Neural cell (in vitro differentiated cells): ENCODE measurements around the gene SMIM29. TPM values are rescaled to one million over a fixed set of nuclear protein-coding genes. Genes with fewer than 3 reads are reported as not detected.

ENCODE experiments used
- H2AFZ ChIP-seq: fragments of 200-600, 300-800 bp; sonication (generic), shearing (Covaris generic); 2 replicates; pipeline ENCODE4 v1.6.0; 2014; ENCODE audit warnings: low read depth, mild to moderate bottlenecking, antibody characterized with exemption, low read length, moderate library complexity
- H3F3A ChIP-seq: fragments of 200-600 bp; shearing (Covaris generic); 2 replicates; pipeline ENCODE4 v1.6.1; 2016; ENCODE audit warnings: mild to moderate bottlenecking, moderate library complexity, mixed read lengths, antibody characterized with exemption, low read length; ENCODE audit not compliant: insufficient read depth, poor library complexity, severe bottlenecking
- H3K27ac ChIP-seq: fragments of 200-600, 300-800 bp; sonication (generic), shearing (Covaris generic); 2 replicates; pipeline ENCODE4 v1.5.1; 2014; ENCODE audit warnings: mild to moderate bottlenecking, low read length, moderate library complexity
- H3K27me3 ChIP-seq: fragments of 300-800, 200-600 bp; sonication (generic), shearing (Covaris generic); 2 replicates; pipeline ENCODE4 v1.6.0; 2014; ENCODE audit warnings: mild to moderate bottlenecking, low read depth, low read length, moderate library complexity; ENCODE audit not compliant: insufficient read depth
- H3K36me3 ChIP-seq: fragments of 300-800, 200-600 bp; sonication (generic), shearing (Covaris generic); 2 replicates; pipeline ENCODE4 v1.5.1; 2014; ENCODE audit warnings: mild to moderate bottlenecking, antibody characterized with exemption, low read length, moderate library complexity; ENCODE audit not compliant: insufficient read depth
- H3K4me2 ChIP-seq: fragments of 300-800, 200-600 bp; sonication (generic), shearing (Covaris generic); 2 replicates; pipeline ENCODE4 v1.6.0; 2014; ENCODE audit warnings: mild to moderate bottlenecking, low read length
- H3K4me3 ChIP-seq: fragments of 300-800, 200-600 bp; sonication (generic), shearing (Covaris generic); 2 replicates; pipeline ENCODE4 v1.5.1; 2014; ENCODE audit warnings: mild to moderate bottlenecking, low read length, moderate library complexity
- H3K79me2 ChIP-seq: fragments of 200-600 bp; shearing (Covaris generic); replicated peaks from 2 replicates; pipeline ENCODE4 v1.6.0; 2014; ENCODE audit warnings: mild to moderate bottlenecking, low read length, moderate library complexity; ENCODE audit not compliant: insufficient read depth
- H3K9ac ChIP-seq: fragments of 300-800, 200-600 bp; sonication (generic), shearing (Covaris generic); 2 replicates; pipeline ENCODE4 v1.6.1; 2016; ENCODE audit warnings: mild to moderate bottlenecking, low read length, mixed read lengths
- H3K9me2 ChIP-seq: fragments of 200-600 bp; shearing (Covaris generic); 2 replicates; pipeline ENCODE4 v1.6.1; 2016; ENCODE audit warnings: mild to moderate bottlenecking, low read length, mixed read lengths; ENCODE audit not compliant: insufficient read depth
- H3K9me3 ChIP-seq: fragments of 200-600, 300-800 bp; sonication (generic), shearing (Covaris generic); 2 replicates; pipeline ENCODE4 v1.6.1; 2016; ENCODE audit warnings: mild to moderate bottlenecking, mixed run types, low read length, moderate library complexity, mixed read lengths
- H4K20me1 ChIP-seq: fragments of 200-600 bp; shearing (Covaris generic); 2 replicates; pipeline ENCODE4 v1.6.1; 2016; ENCODE audit warnings: mild to moderate bottlenecking, mixed run types; ENCODE audit not compliant: insufficient read depth
- CTCF ChIP-seq: fragments of 450-650 bp; IDR thresholded peaks from 2 replicates; pipeline ENCODE4 v1.5.1; 2014; ENCODE audit warnings: antibody characterized with exemption, mild to moderate bottlenecking, moderate library complexity; ENCODE audit not compliant: poor library complexity, severe bottlenecking
- EP300 ChIP-seq: fragments of 450-650 bp; conservative IDR thresholded peaks from 2 replicates; pipeline ENCODE4 v1.6.1; 2014; ENCODE audit warnings: antibody characterized with exemption, mild to moderate bottlenecking, moderate library complexity; ENCODE audit not compliant: poor library complexity, severe bottlenecking
- EZH2 ChIP-seq: fragments of 200-600, 300-800 bp; shearing (Covaris generic), sonication (generic); IDR thresholded peaks from 2 replicates; pipeline ENCODE4 v1.6.1; 2014; ENCODE audit warnings: antibody characterized with exemption, low read length, borderline replicate concordance, mild to moderate bottlenecking; ENCODE audit not compliant: insufficient read depth, poor library complexity, severe bottlenecking
- MXI1 ChIP-seq: fragments of 450-650 bp; conservative IDR thresholded peaks from 2 replicates; pipeline ENCODE4 v1.6.1; 2014; ENCODE audit warnings: antibody characterized with exemption, mild to moderate bottlenecking; ENCODE audit not compliant: poor library complexity, severe bottlenecking
- POLR2AphosphoS5 ChIP-seq: IDR thresholded peaks from 2 replicates; pipeline ENCODE4 v1.6.1; 2012
- RAD21 ChIP-seq: fragments of 450-650 bp; conservative IDR thresholded peaks from 2 replicates; pipeline ENCODE4 v1.6.1; 2014; ENCODE audit warnings: antibody characterized with exemption, mild to moderate bottlenecking, moderate library complexity
- REST ChIP-seq: IDR thresholded peaks from 2 replicates; pipeline ENCODE4 v1.6.1; 2012; ENCODE audit warnings: borderline replicate concordance
- SMC3 ChIP-seq: fragments of 450-650 bp; conservative IDR thresholded peaks from 2 replicates; pipeline ENCODE4 v1.6.1; 2014; ENCODE audit warnings: antibody characterized with exemption, mild to moderate bottlenecking, moderate library complexity; ENCODE audit not compliant: poor library complexity
- TAF1 ChIP-seq: IDR thresholded peaks from 2 replicates; pipeline ENCODE4 v1.6.1; 2012; ENCODE audit warnings: low read depth
- polyA plus RNA-seq: library from polyadenylated mRNA; depleted of rRNA; stranded (reverse); fragments of >200 nt; gene quantifications from 2 replicates; pipeline ENCODE4 v1.2.3, GENCODE V29; 2014

Gene SMIM29
- polyA plus RNA-seq, 1 donor from 2014 or later, result 82.1 TPM

- Histone ChIP-seq H3K4me3 (no peak overlapping the region), H3K9me3 (no peaks in the 10 kb centered on the region), H3K27ac (no peak overlapping the region), H3K9me2 (no peaks in the 10 kb centered on the region), H3F3A (no peaks in the 10 kb centered on the region), H3K9ac (no peak overlapping the region), H3K79me2 (no peaks in the 10 kb centered on the region), H4K20me1 (no peaks in the 10 kb centered on the region), H3K36me3 (peaks cover 4% of the 10 kb centered on the region), H3K27me3 (no peaks in the 10 kb centered on the region), H3K4me2 (no peak overlapping the region), H2AFZ (no peak overlapping the region)
- TF ChIP-seq REST, result no peak
- TF ChIP-seq SMC3, result no peak
- no peak for TF ChIP-seq EZH2
- no peak for TF ChIP-seq EP300
- TF ChIP-seq RAD21, result no peak
- TF ChIP-seq MXI1, result no peak
- no peak for TF ChIP-seq CTCF
- no peak for TF ChIP-seq TAF1
- TF ChIP-seq POLR2AphosphoS5, result no peak
Observed at GRCh38 chr6:34280216-34280615, 31.4 kb upstream of the SMIM29 start.

GRCh38 chr6:34278833-34279232, 30.0 kb upstream of the SMIM29 start:
- H3K9ac ChIP-seq, result no peak overlapping the region
- H3K36me3 ChIP-seq, result no peaks in the 10 kb centered on the region
- H2AFZ ChIP-seq, result no peak overlapping the region
- H3K4me2 ChIP-seq, result no peak overlapping the region
- no peaks in the 10 kb centered on the region for H3K27me3 ChIP-seq
- no peaks in the 10 kb centered on the region for H3F3A ChIP-seq
- no peak overlapping the region for H3K27ac ChIP-seq
- no peaks in the 10 kb centered on the region for H3K9me3 ChIP-seq
- no peaks in the 10 kb centered on the region for H3K9me2 ChIP-seq
- no peak overlapping the region for H3K4me3 ChIP-seq
- no peaks in the 10 kb centered on the region for H4K20me1 ChIP-seq
- H3K79me2 ChIP-seq, result no peaks in the 10 kb centered on the region
- TF ChIP-seq TAF1, result no peak
- TF ChIP-seq POLR2AphosphoS5, result no peak
- no peak for TF ChIP-seq EZH2
- TF ChIP-seq RAD21, result no peak
- no peak for TF ChIP-seq EP300
- TF ChIP-seq CTCF, result no peak
- no peak for TF ChIP-seq SMC3
- TF ChIP-seq REST, result no peak
- TF ChIP-seq MXI1, result no peak
